ENCODE measurements around the gene ATP10A. TPM values are rescaled to one million over a fixed set of nuclear protein-coding genes. Genes with fewer than 3 reads are reported as not detected.

Gene ATP10A
- total RNA-seq, 1 donor from 2014 or later = not detected

GRCh38 chr15:25691544-25692430 lies 171.3 kb downstream of the ATP10A start:
- Mint-ChIP-seq H3K4me3 (ENCODE audit: unreplicated experiment) (no peak overlapping the region), H3K27me3 (ENCODE audit: unreplicated experiment) (no peaks in the 10 kb centered on the region), H3K9me3 (ENCODE audit: unreplicated experiment) (no peaks in the 10 kb centered on the region), H3K27ac (ENCODE audit: unreplicated experiment) (no peak overlapping the region), H3K36me3 (ENCODE audit: unreplicated experiment) (no peaks in the 10 kb centered on the region), H3K4me1 (ENCODE audit: low read depth, unreplicated experiment) (no peaks in the 10 kb centered on the region)
- TF ChIP-seq, protein P1, sequence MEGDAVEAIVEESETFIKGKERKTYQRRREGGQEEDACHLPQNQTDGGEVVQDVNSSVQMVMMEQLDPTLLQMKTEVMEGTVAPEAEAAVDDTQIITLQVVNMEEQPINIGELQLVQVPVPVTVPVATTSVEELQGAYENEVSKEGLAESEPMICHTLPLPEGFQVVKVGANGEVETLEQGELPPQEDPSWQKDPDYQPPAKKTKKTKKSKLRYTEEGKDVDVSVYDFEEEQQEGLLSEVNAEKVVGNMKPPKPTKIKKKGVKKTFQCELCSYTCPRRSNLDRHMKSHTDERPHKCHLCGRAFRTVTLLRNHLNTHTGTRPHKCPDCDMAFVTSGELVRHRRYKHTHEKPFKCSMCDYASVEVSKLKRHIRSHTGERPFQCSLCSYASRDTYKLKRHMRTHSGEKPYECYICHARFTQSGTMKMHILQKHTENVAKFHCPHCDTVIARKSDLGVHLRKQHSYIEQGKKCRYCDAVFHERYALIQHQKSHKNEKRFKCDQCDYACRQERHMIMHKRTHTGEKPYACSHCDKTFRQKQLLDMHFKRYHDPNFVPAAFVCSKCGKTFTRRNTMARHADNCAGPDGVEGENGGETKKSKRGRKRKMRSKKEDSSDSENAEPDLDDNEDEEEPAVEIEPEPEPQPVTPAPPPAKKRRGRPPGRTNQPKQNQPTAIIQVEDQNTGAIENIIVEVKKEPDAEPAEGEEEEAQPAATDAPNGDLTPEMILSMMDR (IDR thresholded peaks at IDR 0.05; ENCODE audit: partially characterized antibody, unreplicated experiment) = no peak
- DNase-seq = no peak

DNA sequence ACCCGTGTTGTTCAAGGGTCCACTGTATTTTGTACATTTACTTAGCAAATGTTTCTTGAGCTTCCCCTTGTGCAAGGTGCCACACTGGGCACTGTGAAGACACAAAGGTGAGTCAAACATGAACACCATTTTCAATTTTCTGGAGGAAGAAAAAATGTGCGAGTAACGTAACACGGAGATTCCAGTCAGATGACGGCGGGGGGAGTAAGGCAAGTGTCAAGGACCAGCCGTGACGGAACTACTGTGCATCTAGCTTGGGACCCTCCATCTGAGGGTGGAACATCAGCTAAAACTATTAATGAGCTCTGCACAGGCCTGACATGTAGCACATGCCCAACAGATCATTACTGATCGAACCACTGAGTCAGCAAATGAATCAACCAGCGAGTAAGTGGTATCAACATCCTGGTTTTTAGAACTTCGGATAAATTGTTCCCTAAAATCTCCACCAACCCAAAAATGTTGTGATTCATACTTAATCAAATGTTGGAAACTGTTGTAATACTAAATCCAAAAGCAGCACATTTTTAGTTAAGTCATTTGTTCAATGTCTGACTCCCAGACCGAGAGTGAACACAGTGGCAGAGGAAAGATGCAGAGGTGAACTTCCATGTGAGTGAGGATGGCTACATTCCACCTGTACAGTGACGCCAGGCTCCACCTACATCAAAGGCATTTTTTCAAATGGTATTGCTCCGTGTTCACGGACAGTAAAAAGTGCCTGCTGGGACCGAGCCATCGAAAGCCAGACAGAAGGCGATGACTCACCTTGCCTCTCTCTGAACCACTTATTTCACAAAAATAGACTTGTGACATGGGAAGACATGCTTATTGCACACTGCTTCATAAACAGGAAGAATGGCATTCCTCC lies 172.2 kb downstream of the ATP10A start:
- H3K27ac Mint-ChIP-seq (ENCODE audit: unreplicated experiment) = no peak overlapping the region
- no peaks in the 10 kb centered on the region for H3K36me3 Mint-ChIP-seq (ENCODE audit: unreplicated experiment)
- DNase-seq = no peak
- TF ChIP-seq, protein P1 (IDR thresholded peaks at IDR 0.05; ENCODE audit: partially characterized antibody, unreplicated experiment) = no peak
- no peak overlapping the region for H3K4me3 Mint-ChIP-seq (ENCODE audit: unreplicated experiment)
- no peaks in the 10 kb centered on the region for H3K27me3 Mint-ChIP-seq (ENCODE audit: unreplicated experiment)
- no peaks in the 10 kb centered on the region for H3K9me3 Mint-ChIP-seq (ENCODE audit: unreplicated experiment)
- no peaks in the 10 kb centered on the region for H3K4me1 Mint-ChIP-seq (ENCODE audit: low read depth, unreplicated experiment)

GRCh38 chr15:25689592-25689991 lies 173.5 kb downstream of the ATP10A start:
- TF ChIP-seq, protein P1 (IDR thresholded peaks at IDR 0.05; ENCODE audit: partially characterized antibody, unreplicated experiment) = no peak
- no peaks in the 10 kb centered on the region for H3K27me3 Mint-ChIP-seq (ENCODE audit: unreplicated experiment)
- H3K4me1 Mint-ChIP-seq (ENCODE audit: low read depth, unreplicated experiment) = no peaks in the 10 kb centered on the region
- no peaks in the 10 kb centered on the region for H3K9me3 Mint-ChIP-seq (ENCODE audit: unreplicated experiment)
- no peak overlapping the region for H3K4me3 Mint-ChIP-seq (ENCODE audit: unreplicated experiment)
- H3K27ac Mint-ChIP-seq (ENCODE audit: unreplicated experiment) = no peak overlapping the region
- H3K36me3 Mint-ChIP-seq (ENCODE audit: unreplicated experiment) = no peaks in the 10 kb centered on the region
- no peak for DNase-seq

- no peak for DNase-seq
- Mint-ChIP-seq H3K27me3 (ENCODE audit: unreplicated experiment) (no peaks in the 10 kb centered on the region), H3K27ac (ENCODE audit: unreplicated experiment) (no peak overlapping the region), H3K9me3 (ENCODE audit: unreplicated experiment) (no peaks in the 10 kb centered on the region), H3K4me1 (ENCODE audit: low read depth, unreplicated experiment) (no peaks in the 10 kb centered on the region), H3K36me3 (ENCODE audit: unreplicated experiment) (peaks cover 2% of the 10 kb centered on the region), H3K4me3 (ENCODE audit: unreplicated experiment) (no peak overlapping the region)
- TF ChIP-seq, protein P1 (IDR thresholded peaks at IDR 0.05; ENCODE audit: partially characterized antibody, unreplicated experiment) = no peak
Measured at GRCh38 chr15:25688166-25688565, 175.0 kb downstream of the ATP10A start.

Data from glutamatergic neuron (in vitro differentiated cells).